Left ventricle myocardium inferior (tissue), 1 donor: ENCODE data around the gene LMF1. TPM values are rescaled to one million over a fixed set of nuclear protein-coding genes. Genes with fewer than 3 reads are reported as not detected.
A peak's percentile ranks its signal among the peaks of the same experiment; 100 is the strongest.

Experiments
- DNase-seq: peaks from one replicate; pipeline ENCODE4 v3.0.0-alpha.2; 2020
- H3K27ac ChIP-seq: fragments of 200-600 bp; replicated peaks from 2 replicates; pipeline ENCODE4 v1.8.0; 2021
- H3K27me3 ChIP-seq: fragments of 200-600 bp; 2 replicates; pipeline ENCODE4 v1.8.0; 2021; ENCODE audit warnings: low read depth
- H3K36me3 ChIP-seq: fragments of 200-600 bp; 2 replicates; pipeline ENCODE4 v1.8.0; 2021
- H3K4me1 ChIP-seq: fragments of 200-600 bp; 2 replicates; pipeline ENCODE4 v1.8.0; 2021
- H3K4me3 ChIP-seq: fragments of 200-600 bp; 2 replicates; pipeline ENCODE4 v1.8.0; 2021; ENCODE audit warnings: mild to moderate bottlenecking, moderate library complexity
- H3K9me3 ChIP-seq: fragments of 200-600 bp; replicated peaks from 2 replicates; pipeline ENCODE4 v1.8.0; 2021
- CTCF ChIP-seq: fragments of 200-600 bp; IDR thresholded peaks from 2 replicates; pipeline ENCODE4 v1.8.0; 2021; ENCODE audit warnings: antibody characterized with exemption, mild to moderate bottlenecking, borderline replicate concordance
- intact Hi-C: fragments of 100-400 bp; cut with micrococcal nuclease; formaldehyde crosslinking; loops from one replicate; pipeline ENCODE4 v1.11.0; 2022
- total RNA-seq: library from RNA; stranded (reverse); fragmentation: NEBNext Ultra II Directional; extraction: Animal tissue kit (Norgen Biotek cat#: 25700); gene quantifications from one replicate; pipeline ENCODE4 v1.2.1, GENCODE V29; 2021
- donor health status: DM: no; HTN: yes; CAD: no; lungs with severe emphysema.

LMF1 gene
- total RNA-seq, 1 donor from 2014 or later: 6.6 TPM

DNA sequence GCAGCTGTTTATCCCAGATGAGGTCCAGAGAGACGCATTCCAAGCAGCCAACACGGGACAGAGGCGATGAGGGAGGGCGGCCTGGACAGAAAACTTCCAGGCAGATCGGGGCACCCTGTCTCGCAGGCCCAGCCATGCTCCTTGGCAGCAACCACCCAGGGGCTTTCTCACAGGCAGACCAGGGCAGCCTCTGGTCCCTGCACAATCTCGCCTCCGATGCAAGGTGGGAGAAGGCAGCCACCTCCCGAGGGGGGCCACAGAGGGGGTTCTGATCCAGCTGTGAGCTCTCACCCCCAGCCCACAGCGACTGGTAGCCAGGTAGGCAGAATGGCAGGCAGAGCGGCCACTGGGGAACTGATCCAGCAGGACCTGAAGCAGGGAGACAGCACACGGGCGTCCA lies 48.7 kb downstream of the LMF1 start:
- no peak for DNase-seq
- intact Hi-C loops: no loop called here
- no peak overlapping the region for H3K27ac ChIP-seq
- H3K36me3 ChIP-seq: peaks cover 16% of the 10 kb centered on the region
- no peak overlapping the region for H3K4me3 ChIP-seq
- no peaks in the 10 kb centered on the region for H3K27me3 ChIP-seq
- TF ChIP-seq CTCF: no peak
- H3K9me3 ChIP-seq: peaks cover 6% of the 10 kb centered on the region
- H3K4me1 ChIP-seq: peaks cover 32% of the 10 kb centered on the region

GRCh38 chr16:921321-921905 lies 49.4 kb downstream of the LMF1 start:
- DNase-seq: no peak
- H3K4me3 ChIP-seq: no peak overlapping the region
- intact Hi-C loops: no loop called here
- H3K9me3 ChIP-seq: peaks cover 6% of the 10 kb centered on the region
- H3K27ac ChIP-seq: peak overlapping the region; percentile 69
- H3K36me3 ChIP-seq: peaks cover 11% of the 10 kb centered on the region
- H3K27me3 ChIP-seq: no peaks in the 10 kb centered on the region
- H3K4me1 ChIP-seq: peaks cover 32% of the 10 kb centered on the region
- TF ChIP-seq CTCF: no peak

DNA sequence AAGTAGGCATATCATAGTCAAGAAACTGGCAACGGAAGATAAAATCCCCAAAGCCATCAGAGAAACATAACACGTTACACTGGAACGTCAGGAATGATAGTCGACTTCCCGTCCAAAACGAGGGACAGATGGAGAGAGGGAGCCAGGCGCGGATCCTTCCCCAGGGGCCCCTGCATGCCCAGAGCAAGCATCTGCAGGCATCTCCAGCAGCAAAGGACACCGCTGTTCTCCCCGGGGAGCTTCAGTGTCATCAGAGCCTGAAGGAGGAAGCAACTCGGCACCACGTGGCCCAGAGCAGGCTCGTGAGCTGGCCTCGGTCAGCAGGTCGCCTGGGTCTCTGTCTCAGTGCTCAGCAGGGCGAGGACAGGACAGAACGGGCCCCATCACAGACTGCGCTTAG lies 50.1 kb downstream of the LMF1 start:
- H3K9me3 ChIP-seq: peaks cover 6% of the 10 kb centered on the region
- peak; percentile 35 for DNase-seq
- peaks cover 32% of the 10 kb centered on the region for H3K4me1 ChIP-seq
- H3K36me3 ChIP-seq: peaks cover 7% of the 10 kb centered on the region
- H3K4me3 ChIP-seq: no peak overlapping the region
- TF ChIP-seq CTCF: no peak
- H3K27me3 ChIP-seq: no peaks in the 10 kb centered on the region
- H3K27ac ChIP-seq: peak overlapping the region; percentile 69
- intact Hi-C loops: no loop called here

- DNase-seq: peak; percentile 37
- H3K4me3 ChIP-seq: no peak overlapping the region
- H3K9me3 ChIP-seq: peaks cover 6% of the 10 kb centered on the region
- peaks cover 7% of the 10 kb centered on the region for H3K36me3 ChIP-seq
- peaks cover 32% of the 10 kb centered on the region for H3K4me1 ChIP-seq
- H3K27ac ChIP-seq: peak overlapping the region; percentile 69
- intact Hi-C loops: no loop called here
- TF ChIP-seq CTCF: no peak
- no peaks in the 10 kb centered on the region for H3K27me3 ChIP-seq
Observed at GRCh38 chr16:920051-920681, 50.6 kb downstream of the LMF1 start.

DNA sequence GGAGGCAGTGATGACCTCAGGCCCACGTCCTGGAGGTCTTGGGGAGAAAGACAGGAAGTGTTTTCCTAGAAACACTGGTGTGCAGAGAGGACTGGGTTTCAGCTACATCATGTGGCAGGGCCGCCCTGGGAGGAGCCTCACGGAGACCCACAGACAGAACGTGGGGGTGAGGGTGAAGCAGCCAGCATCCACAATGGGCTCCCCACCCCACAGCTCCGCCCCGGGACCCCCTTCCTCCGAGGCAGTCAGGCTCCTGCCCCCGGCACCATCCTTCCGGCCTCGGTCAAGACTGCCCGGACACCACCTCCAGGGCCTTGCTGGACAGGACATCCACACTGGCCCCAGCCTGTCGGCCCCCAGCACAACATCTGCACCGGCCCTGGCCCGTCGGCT lies 51.1 kb downstream of the LMF1 start:
- no peak for TF ChIP-seq CTCF
- H3K4me3 ChIP-seq: no peak overlapping the region
- H3K27ac ChIP-seq: peak overlapping the region; percentile 69
- no peaks in the 10 kb centered on the region for H3K27me3 ChIP-seq
- H3K36me3 ChIP-seq: peaks cover 7% of the 10 kb centered on the region
- intact Hi-C loops: no loop called here
- H3K4me1 ChIP-seq: peaks cover 30% of the 10 kb centered on the region
- DNase-seq: no peak
- peaks cover 6% of the 10 kb centered on the region for H3K9me3 ChIP-seq
